Left lobe of liver (tissue), 2 donors: ENCODE data around the gene ZNF678. TPM values are rescaled to one million over a fixed set of nuclear protein-coding genes. Genes with fewer than 3 reads are reported as not detected.
"Not testable (repeated sequence)": the region's sequence is repeated elsewhere in the genome, so short reads cannot be mapped to it uniquely, and the experiment has no call there.

Experiments used
- ATAC-seq: fragments of 200-7000 bp; cut with Tn5 transposase; one replicate; pipeline ENCODE4 v1.9.1; 2020; ENCODE audit warnings: mild to moderate bottlenecking, moderate library complexity
- DNase-seq: peaks from one replicate; pipeline ENCODE4 v3.0.0-alpha.2; 2020; ENCODE audit warnings: low spot score
- total RNA-seq: library from RNA; stranded (reverse); gene quantifications from one replicate; pipeline ENCODE4 v1.2.1, GENCODE V29; 2021
- donor health status: DM: no; HTN: no; CAD: no; lungs with moderate emphysema.
- donor health status: DM: no; HTN: yes; CAD: no.

Gene ZNF678
- total RNA-seq, 1 donor from 2014 or later, result 2.5 TPM

DNA sequence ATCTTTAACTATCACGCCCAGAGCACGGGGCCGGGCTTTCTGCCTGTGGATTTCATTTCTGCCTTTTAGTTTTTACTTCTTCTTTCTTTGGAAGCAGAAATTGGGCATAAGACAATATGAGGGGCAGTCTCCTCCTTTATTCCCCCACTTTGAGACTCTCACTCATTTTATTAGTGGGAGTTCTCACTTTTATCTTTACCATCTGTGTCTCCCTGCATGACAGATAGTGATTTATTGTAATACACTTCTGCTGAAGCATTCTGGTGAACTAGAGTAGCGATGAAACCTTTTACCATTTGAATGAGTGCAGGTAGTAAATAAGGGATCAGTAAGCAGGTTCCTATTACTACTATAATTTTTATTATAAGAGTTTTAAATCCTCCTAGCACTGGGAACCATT lies 26.4 kb downstream of the ZNF678 start:
- ATAC-seq, DNase-seq: not testable (repeated sequence)

GRCh38 chr1:227596222-227596621 lies 32.9 kb downstream of the ZNF678 start:
- ATAC-seq, DNase-seq: not testable (repeated sequence)

DNA sequence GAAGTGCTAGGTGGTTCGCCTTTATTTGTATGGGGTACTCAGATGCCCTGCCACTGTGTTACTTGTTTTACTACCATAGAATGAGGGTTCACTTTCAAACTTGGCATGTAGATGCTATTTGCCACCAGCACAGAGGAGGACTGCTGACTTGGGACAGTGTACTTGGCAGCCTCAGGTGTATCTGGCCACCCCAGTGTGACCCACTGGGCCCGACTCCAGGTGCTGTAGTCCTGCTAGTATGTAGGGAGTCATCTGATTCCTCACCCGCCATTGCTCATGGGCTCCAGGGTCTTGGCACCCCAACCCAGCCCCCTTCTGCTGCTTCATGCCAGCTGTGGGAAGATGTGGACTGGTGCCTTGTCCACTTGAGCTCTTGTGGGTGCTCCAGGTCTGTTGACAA lies 40.0 kb downstream of the ZNF678 start:
- DNase-seq, result no peak
- ATAC-seq, result no peak

DNA sequence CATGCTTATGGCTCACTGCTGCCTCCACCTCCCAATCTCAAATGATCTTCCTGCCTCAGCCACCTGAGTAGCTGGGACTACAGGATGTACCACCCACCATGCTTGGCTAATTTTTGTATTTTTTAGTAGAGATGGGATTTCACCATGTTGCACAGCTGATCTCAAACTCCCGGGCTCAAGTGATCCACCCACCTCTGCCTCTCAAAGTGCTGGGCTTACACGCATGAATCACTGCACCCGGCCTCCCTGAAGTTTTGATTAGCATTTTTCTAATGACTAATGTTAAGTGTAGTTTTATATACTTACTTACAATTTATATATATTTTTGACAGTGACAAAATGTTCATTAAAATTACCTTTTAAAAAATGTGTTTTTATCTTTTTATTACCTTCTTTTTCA lies 41.1 kb downstream of the ZNF678 start:
- ATAC-seq (no peak), DNase-seq (no peak)

GRCh38 chr1:227606271-227606670 lies 42.9 kb downstream of the ZNF678 start:
- not testable (repeated sequence) for ATAC-seq, DNase-seq

DNA sequence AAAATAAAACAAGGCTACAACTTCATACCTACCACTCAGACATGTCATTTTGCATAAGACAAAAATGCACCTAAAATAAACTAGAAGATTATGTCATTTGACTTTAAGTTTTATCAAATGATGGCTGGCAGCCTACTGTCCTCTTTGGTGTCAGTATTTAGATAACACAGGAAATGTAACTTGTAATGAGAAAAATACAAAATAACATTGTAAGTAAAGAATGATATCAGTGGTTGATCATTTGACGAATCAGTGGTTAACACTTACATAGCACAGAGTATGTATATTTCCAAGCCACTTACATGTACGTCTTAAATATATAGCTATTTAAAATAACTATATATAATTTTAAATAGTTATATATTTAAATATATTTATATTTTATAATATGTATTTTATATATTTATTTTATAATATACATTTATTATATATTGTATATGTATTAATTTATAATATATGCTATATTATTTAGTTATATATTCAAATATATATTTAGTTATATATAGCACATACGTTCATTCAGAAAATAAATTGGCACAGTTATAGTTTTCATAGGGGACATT lies 44.1 kb downstream of the ZNF678 start:
- ATAC-seq (no peak), DNase-seq (no peak)

- no peak for ATAC-seq
- no peak for DNase-seq
Measured at GRCh38 chr1:227612658-227613057, 49.3 kb downstream of the ZNF678 start.

GRCh38 chr1:227613526-227613925 lies 50.2 kb downstream of the ZNF678 start:
- no peak for ATAC-seq
- DNase-seq, result no peak

DNA sequence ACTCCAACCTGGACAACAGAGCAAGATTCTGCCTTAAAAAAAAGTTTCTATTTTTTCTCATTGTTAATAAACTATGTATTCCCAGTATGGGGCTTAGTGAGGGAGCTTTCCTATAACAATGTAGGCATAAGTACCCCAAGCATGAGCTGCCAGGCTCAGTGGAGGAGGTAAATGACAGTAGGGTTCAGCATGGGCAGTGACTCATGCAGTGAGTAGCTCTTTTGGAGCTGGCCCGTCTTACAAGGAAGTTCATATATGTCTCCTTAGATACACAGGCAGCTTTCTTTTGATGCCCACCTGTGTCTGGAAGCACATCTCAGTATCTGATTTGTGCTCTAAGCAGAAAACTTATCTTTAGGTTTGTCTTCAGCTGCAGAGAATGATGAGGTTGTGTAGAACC lies 57.9 kb downstream of the ZNF678 start:
- ATAC-seq (no peak), DNase-seq (no peak)

GRCh38 chr1:227622739-227623475 lies 59.6 kb downstream of the ZNF678 start:
- ATAC-seq (no peak), DNase-seq (no peak)

DNA sequence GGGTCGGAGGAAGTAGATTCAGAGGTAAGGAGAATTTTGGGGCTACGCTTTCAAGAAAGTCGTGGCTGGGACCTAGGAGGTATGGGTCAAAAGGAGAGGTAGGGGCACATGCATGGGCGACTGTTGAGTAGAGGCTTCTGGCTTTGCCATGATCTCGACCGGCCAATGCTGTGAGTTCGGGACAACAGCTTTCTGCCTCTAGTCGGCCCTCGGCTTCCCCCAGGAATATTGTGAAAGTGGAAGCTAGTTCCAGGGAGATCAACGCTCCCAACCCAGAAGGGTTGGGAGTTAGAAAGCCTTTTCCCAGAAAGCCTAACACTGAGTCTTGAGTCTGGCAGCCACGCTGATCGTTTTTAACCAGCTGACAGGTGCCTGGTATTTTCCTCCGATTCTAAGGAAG lies 69.0 kb downstream of the ZNF678 start:
- DNase-seq (no peak), ATAC-seq (no peak)

GRCh38 chr1:227635596-227635995 lies 72.2 kb downstream of the ZNF678 start:
- no peak for ATAC-seq
- no peak for DNase-seq

DNA sequence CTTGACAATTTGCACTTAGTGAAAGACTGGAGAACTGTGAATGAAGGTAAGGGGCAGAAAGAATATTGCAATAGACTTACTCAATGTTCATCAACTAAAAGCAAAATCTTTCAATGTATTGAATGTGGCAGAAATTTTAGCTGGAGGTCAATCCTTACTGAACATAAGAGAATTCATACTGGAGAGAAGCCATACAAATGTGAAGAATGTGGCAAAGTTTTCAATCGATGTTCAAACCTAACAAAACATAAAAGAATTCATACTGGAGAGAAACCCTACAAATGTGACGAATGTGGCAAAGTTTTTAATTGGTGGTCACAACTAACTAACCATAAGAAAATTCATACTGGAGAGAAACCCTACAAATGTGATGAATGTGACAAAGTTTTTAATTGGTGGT lies 91.1 kb downstream of the ZNF678 start:
- DNase-seq, result no peak
- ATAC-seq, result no peak

GRCh38 chr1:227654858-227655752 lies 91.7 kb downstream of the ZNF678 start:
- ATAC-seq, result no peak
- no peak for DNase-seq

DNA sequence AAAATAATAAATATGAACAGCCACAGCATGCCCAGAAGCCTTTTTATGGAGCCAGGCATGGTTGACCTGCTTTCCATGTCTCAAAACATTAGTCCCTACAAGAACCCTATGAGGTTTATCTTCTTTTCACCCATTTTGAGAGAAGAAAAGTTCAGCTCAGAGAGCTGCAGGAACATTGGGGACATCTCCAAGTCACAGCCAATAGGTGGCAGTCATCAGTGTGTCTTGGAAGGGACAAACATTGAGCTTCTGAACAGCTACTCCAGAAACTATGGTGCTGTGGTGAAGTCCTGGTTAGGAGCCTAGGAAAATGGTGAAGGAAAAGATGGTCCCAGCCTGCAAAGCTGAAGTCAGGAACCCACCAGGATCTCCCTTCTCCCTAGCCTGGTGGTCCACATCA lies 98.1 kb downstream of the ZNF678 start:
- DNase-seq (no peak), ATAC-seq (no peak)

DNA sequence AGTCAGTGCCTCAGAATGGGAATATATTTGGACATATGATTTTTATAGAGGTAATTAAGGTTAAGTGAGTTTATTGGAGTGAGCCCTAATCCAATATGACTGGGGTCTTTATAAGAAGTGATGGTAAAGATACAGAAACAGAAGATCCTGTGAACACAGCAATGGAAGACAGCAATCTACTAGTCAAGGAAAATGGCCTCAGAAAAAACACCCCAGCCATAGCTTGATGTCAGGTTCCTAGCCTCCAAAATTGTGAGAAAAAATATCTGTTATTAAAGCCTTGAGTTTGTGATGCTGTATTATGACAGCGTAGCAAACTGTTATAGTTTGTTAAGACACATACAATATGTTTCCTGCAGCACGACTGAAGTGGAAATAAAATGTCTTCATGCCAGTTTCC lies 99.6 kb downstream of the ZNF678 start:
- no peak for DNase-seq
- ATAC-seq, result no peak

DNA sequence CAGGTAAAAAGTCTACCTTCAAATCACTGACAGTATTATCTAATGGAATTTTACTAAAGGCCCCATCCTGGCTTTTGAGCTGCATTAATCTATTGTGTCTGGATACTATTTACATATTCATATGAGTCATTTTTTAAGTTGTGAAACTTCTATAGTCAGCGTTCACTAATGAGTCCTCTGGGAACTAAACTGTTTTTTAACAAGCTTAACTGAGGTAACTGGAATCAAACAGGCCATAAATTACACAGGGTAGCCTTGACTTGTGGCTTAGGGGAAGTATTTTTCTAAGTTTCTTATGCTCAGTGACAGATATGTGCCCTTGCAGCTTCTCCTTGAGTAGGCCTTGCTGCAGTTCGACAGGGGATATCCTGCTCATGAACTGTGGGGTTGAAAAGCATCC lies 102.9 kb downstream of the ZNF678 start:
- DNase-seq (no peak), ATAC-seq (no peak)

- ATAC-seq (no peak), DNase-seq (no peak)
Measured at GRCh38 chr1:227673441-227673840, 110.1 kb downstream of the ZNF678 start.

DNA sequence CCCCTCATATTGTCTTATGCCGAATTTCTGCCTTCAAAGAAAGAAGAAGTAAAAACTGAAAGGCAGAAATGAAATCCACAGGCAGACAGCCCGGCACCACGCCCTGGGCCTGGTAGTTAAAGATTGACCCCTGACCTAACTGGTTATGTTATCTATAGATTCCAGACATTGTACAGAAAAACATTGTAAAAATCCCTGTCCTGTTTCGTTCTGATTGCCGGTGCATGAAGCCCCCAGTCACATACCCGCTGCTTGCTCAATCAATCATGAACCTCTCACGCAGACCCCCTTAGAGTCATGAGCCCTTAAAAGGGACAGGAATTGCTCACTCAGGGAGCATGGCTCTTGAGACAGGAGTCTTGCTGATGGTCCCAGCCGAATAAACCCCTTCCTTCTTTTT lies 122.5 kb downstream of the ZNF678 start:
- DNase-seq, result no peak

GRCh38 chr1:227697321-227697864 lies 134.0 kb downstream of the ZNF678 start:
- DNase-seq, result no peak
- no peak for ATAC-seq

More for the DNA sequence above, 122.5 kb downstream of the ZNF678 start:
- no peak for ATAC-seq

DNA sequence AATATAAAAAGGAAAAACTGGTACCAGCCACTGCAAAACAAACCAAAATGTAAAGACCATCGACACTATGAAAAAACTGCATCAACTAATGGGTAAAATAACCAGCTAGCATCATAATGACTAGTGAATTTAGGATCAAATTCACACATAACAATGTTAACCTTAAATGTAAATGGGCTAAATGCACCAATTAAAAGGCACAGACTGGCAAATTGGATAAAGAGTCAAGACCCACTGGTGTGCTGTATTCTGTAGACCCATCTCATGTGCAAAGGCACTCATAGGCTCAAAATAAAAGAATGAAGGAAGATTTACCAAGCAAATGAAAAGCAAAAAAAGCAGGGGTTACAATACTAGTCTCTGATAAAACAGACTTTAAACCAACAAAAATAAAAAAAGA lies 138.3 kb downstream of the ZNF678 start:
- not testable (repeated sequence) for DNase-seq, ATAC-seq
